GM12878 (cell line): ENCODE measurements around the gene ZNF891. TPM values are rescaled to one million over a fixed set of nuclear protein-coding genes. Genes with fewer than 3 reads are reported as not detected.

Source experiments
- ATAC-seq: fragments of 200-7000 bp; cut with Tn5 transposase; 3 replicates; pipeline ENCODE4 v1.9.1; 2020; ENCODE audit warnings: mild to moderate bottlenecking, moderate library complexity
- BruUV-seq: library from RNA; stranded (reverse); fragments of 400-500 nt; replicated peaks from 2 replicates; lab custom pipeline; 2021; lab: Mats Ljungman, UMichigan
- CTCF ChIA-PET: fragments of 300-600 bp; sonication (Branson Sonifier 250); formaldehyde crosslinking; extraction: SDS; loops from one replicate; lab custom pipeline; 2021; ENCODE audit warnings: inconsistent platforms; lab: Yijun Ruan, JAX
- POLR2A ChIA-PET: fragments of 350-600 bp; formaldehyde crosslinking; extraction: SDS; loops from one replicate; lab custom pipeline; 2021; ENCODE audit warnings: inconsistent platforms; lab: Charles Lee
- RAD21 ChIA-PET: fragments of 300-600 bp; sonication (Branson Sonifier 250); formaldehyde crosslinking; loops from one replicate; lab custom pipeline; 2023; ENCODE audit warnings: antibody characterized with exemption; ENCODE audit not compliant: unreplicated experiment; lab: Charles Lee
- SMC1A ChIA-PET: fragments of 300-600 bp; sonication (Branson Sonifier 250); formaldehyde crosslinking; loops from one replicate; lab custom pipeline; 2023; ENCODE audit not compliant: unreplicated experiment, uncharacterized antibody; lab: Charles Lee
- DNase-seq: peaks from one replicate; pipeline ENCODE4 v3.0.0-alpha.2; 2011; ENCODE audit warnings: low read depth, low spot score
- FAIRE-seq: peaks from 3 replicates; lab custom pipeline; 2011; peaks lifted over from hg19 to GRCh38; lab: Jason Lieb, UNC
- H2AFZ ChIP-seq: 2 replicates; pipeline ENCODE4 v1.6.0; 2011; ENCODE audit warnings: low read depth, low read length, control low read depth; ENCODE audit not compliant: control insufficient read depth
- H3K27ac ChIP-seq: 2 replicates; pipeline ENCODE4 v1.5.1; 2011; ENCODE audit warnings: control low read depth; ENCODE audit not compliant: control insufficient read depth, insufficient read depth
- H3K27me3 ChIP-seq, 2 experiments: replicated peaks in 1 of 2; 2 replicates each; pipeline versions ENCODE4 v1.6.0 to v1.6.1; 2011; ENCODE audit warnings: low read length in 1 of 2; ENCODE audit not compliant: control insufficient read depth in 2 of 2, insufficient read depth in 2 of 2
- H3K36me3 ChIP-seq, 2 experiments: 2 replicates each; pipeline ENCODE4 v1.5.1; 2011; ENCODE audit warnings: low read length in 1 of 2; ENCODE audit not compliant: control insufficient read depth in 2 of 2, insufficient read depth in 2 of 2
- H3K4me1 ChIP-seq: 2 replicates; pipeline ENCODE4 v1.6.1; 2011; ENCODE audit warnings: mild to moderate bottlenecking, low read length, moderate library complexity, mixed read lengths; ENCODE audit not compliant: control insufficient read depth, insufficient read depth
- H3K4me2 ChIP-seq: 2 replicates; pipeline ENCODE4 v1.6.0; 2011; ENCODE audit warnings: control low read depth; ENCODE audit not compliant: control insufficient read depth, insufficient read depth
- H3K4me3 ChIP-seq: fragments of 200-600 bp; sonication (generic); 2 replicates; pipeline ENCODE4 v1.5.1; 2016
- H3K79me2 ChIP-seq: 2 replicates; pipeline ENCODE4 v1.6.0; 2011; ENCODE audit warnings: low read length; ENCODE audit not compliant: control insufficient read depth, insufficient read depth
- H3K9ac ChIP-seq: 2 replicates; pipeline ENCODE4 v1.8.0; 2011; ENCODE audit warnings: low read length, control low read depth, mixed read lengths; ENCODE audit not compliant: control insufficient read depth, insufficient read depth
- H3K9me3 ChIP-seq: replicated peaks from 3 replicates; pipeline ENCODE4 v1.5.1; 2011; ENCODE audit warnings: mild to moderate bottlenecking, low read length; ENCODE audit not compliant: control insufficient read depth, insufficient read depth
- H4K20me1 ChIP-seq: 2 replicates; pipeline ENCODE4 v1.6.0; 2011; ENCODE audit not compliant: control insufficient read depth, insufficient read depth
- CHD4 ChIP-seq: fragments of 200-600 bp; sonication (generic); IDR thresholded peaks from 2 replicates; pipeline ENCODE4 v1.6.1; 2016; ENCODE audit warnings: mild to moderate bottlenecking
- IRF5 ChIP-seq: fragments of 450-650 bp; IDR thresholded peaks from 2 replicates; pipeline ENCODE4 v1.6.1; 2017; ENCODE audit warnings: borderline replicate concordance
- KDM1A ChIP-seq: fragments of 200-600 bp; sonication (generic); IDR thresholded peaks from 2 replicates; pipeline ENCODE4 v1.6.1; 2016; ENCODE audit warnings: borderline replicate concordance
- KLF5 ChIP-seq: fragments of 450-650 bp; IDR thresholded peaks from 2 replicates; pipeline ENCODE4 v1.6.1; 2014; ENCODE audit warnings: mild to moderate bottlenecking; ENCODE audit not compliant: partially characterized antibody
- NR2F1 ChIP-seq: fragments of 450-650 bp; conservative IDR thresholded peaks from 2 replicates; pipeline ENCODE4 v1.6.1; 2017; ENCODE audit warnings: mild to moderate bottlenecking
- RFX5 ChIP-seq: IDR thresholded peaks from 2 replicates; pipeline ENCODE4 v1.6.1; 2011; ENCODE audit warnings: low read depth, low read length, improper control_type of control experiment
- SIN3A ChIP-seq: IDR thresholded peaks from 2 replicates; pipeline ENCODE4 v1.6.1; 2012; ENCODE audit warnings: low read depth, low read length, improper control_type of control experiment
- SPI1 ChIP-seq: IDR thresholded peaks from 2 replicates; pipeline ENCODE4 v1.6.1; 2011; ENCODE audit warnings: low read depth, mild to moderate bottlenecking, low read length, moderate library complexity, borderline replicate concordance; ENCODE audit not compliant: insufficient read depth
- SREBF1 ChIP-seq: IDR thresholded peaks from 2 replicates; pipeline ENCODE4 v1.6.1; 2012; ENCODE audit warnings: mild to moderate bottlenecking, low read length
- WRNIP1 ChIP-seq: IDR thresholded peaks from 2 replicates; pipeline ENCODE4 v1.6.1; 2011; ENCODE audit warnings: low read depth, low read length, improper control_type of control experiment, borderline replicate concordance
- ZNF274 ChIP-seq: IDR thresholded peaks from one replicate; pipeline ENCODE4 v1.8.0; 2011; ENCODE audit not compliant: insufficient read length, insufficient read depth
- WGBS: methylation state at CpG from one replicate; pipeline ENCODE4 v1.1.6; 2016; ENCODE audit warnings: low lambda C conversion rate; ENCODE audit not compliant: insufficient replicate concordance, insufficient coverage; ENCODE audit errors: missing lambda C conversion rate; 5-methylcytosine and 5-hydroxymethylcytosine counted together
- in situ Hi-C: fragments of 300-500 bp; cut with MboI; formaldehyde crosslinking; loops from 9 replicates; pipeline ENCODE4 v1.14.3; 2018; ENCODE audit warnings: mixed read lengths
- intact Hi-C: fragments of 100-400 bp; cut with micrococcal nuclease; formaldehyde crosslinking; loops from one replicate; pipeline ENCODE4 v1.14.2; 2022; ENCODE audit not compliant: unreplicated experiment
- polyA plus RNA-seq, 11 experiments: library from polyadenylated mRNA; depleted of rRNA in 4 of 11; unstranded in 6 of 11; stranded (reverse) in 5 of 11; fragments of >200 nt; fragmentation: Nextera tagmentation in 4 of 11; fragmentation: Illumina TruSeq in 1 of 11; extraction: Ambion mirVana in 4 of 11; extraction: Trizol in 1 of 11; gene quantifications; 1 replicate in 1 of 11; 2 replicates in 10 of 11; pipeline versions ENCODE4 v1.2.1 to v1.2.3, GENCODE V29; 2011 to 2016; ENCODE audit warnings: inconsistent platforms in 2 of 11, missing spikeins in 2 of 11, low read depth in 1 of 11
- total RNA-seq, 4 experiments: library from RNA; depleted of rRNA in 3 of 4; stranded (reverse); fragments of >200 nt in 3 of 4; fragmentation: Illumina TruSeq in 1 of 4; extraction: Trizol in 1 of 4; gene quantifications; 2 replicates each; pipeline versions ENCODE4 v1.2.1 to v1.2.3, GENCODE V29; 2013 to 2021
- TF ChIP-seq, protein P1 (sequence below): IDR thresholded peaks from 2 replicates; pipeline ENCODE4 v1.6.1; 2012; ENCODE audit warnings: low read depth, low read length, improper control_type of control experiment
- TF ChIP-seq, protein P2 (sequence below): IDR thresholded peaks from 2 replicates; pipeline ENCODE4 v1.6.1; 2012; ENCODE audit warnings: mild to moderate bottlenecking, low read depth, low read length

Gene ZNF891
- total and polyA plus RNA-seq, 10 of the 15 experiments (the other 5 are each of a cell fraction or from before 2014, with no cell fraction given): 0.20 to 1.1 (median 0.69) TPM

GRCh38 chr12:133058203-133059113, 71.6 kb downstream of the ZNF891 start:
- ATAC-seq (no peak), FAIRE-seq (no peak), DNase-seq (no peak)
- WGBS: 69% methylated on average over 8 of the region's 8 CpGs
- Histone ChIP-seq H3K4me2 (no peak overlapping the region), H3K4me1 (no peaks in the 10 kb centered on the region), H3K9me3 (peaks cover 67% of the 10 kb centered on the region), H3K9ac (no peak overlapping the region), H4K20me1 (no peaks in the 10 kb centered on the region), H3K27ac (no peak overlapping the region), H2AFZ (no peak overlapping the region), H3K79me2 (no peaks in the 10 kb centered on the region), H3K27me3 (no peaks in the 10 kb centered on the region), H3K4me3 (no peak overlapping the region), H3K36me3 (peaks cover 0 to 8% of the 10 kb centered on the region in 2 experiments; a peak in 2 of 4 replicates)
- in situ Hi-C loops: no loop called here
- ChIA-PET CTCF (no interaction called here), SMC1A (interaction anchor here (1.5 kb wide), 1 partner anchor 20 kb away, joined by 6 read pairs; no protein-coding TSS in a partner anchor), RAD21 (no interaction called here), POLR2A (no interaction called here)
- no TSS peak for BruUV-seq
- intact Hi-C loops: no loop called here
- TF ChIP-seq NR2F1: no peak
- TF ChIP-seq SREBF1: no peak
- TF ChIP-seq, protein P1, sequence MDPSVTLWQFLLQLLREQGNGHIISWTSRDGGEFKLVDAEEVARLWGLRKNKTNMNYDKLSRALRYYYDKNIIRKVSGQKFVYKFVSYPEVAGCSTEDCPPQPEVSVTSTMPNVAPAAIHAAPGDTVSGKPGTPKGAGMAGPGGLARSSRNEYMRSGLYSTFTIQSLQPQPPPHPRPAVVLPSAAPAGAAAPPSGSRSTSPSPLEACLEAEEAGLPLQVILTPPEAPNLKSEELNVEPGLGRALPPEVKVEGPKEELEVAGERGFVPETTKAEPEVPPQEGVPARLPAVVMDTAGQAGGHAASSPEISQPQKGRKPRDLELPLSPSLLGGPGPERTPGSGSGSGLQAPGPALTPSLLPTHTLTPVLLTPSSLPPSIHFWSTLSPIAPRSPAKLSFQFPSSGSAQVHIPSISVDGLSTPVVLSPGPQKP: no peak
- TF ChIP-seq KDM1A: no peak
- no peak for TF ChIP-seq WRNIP1
- TF ChIP-seq ZNF274: peak; percentile 100
- TF ChIP-seq KLF5: peak; percentile 94
- no peak for TF ChIP-seq CHD4
- TF ChIP-seq SIN3A: no peak
- no peak for TF ChIP-seq RFX5
- TF ChIP-seq, protein P2, sequence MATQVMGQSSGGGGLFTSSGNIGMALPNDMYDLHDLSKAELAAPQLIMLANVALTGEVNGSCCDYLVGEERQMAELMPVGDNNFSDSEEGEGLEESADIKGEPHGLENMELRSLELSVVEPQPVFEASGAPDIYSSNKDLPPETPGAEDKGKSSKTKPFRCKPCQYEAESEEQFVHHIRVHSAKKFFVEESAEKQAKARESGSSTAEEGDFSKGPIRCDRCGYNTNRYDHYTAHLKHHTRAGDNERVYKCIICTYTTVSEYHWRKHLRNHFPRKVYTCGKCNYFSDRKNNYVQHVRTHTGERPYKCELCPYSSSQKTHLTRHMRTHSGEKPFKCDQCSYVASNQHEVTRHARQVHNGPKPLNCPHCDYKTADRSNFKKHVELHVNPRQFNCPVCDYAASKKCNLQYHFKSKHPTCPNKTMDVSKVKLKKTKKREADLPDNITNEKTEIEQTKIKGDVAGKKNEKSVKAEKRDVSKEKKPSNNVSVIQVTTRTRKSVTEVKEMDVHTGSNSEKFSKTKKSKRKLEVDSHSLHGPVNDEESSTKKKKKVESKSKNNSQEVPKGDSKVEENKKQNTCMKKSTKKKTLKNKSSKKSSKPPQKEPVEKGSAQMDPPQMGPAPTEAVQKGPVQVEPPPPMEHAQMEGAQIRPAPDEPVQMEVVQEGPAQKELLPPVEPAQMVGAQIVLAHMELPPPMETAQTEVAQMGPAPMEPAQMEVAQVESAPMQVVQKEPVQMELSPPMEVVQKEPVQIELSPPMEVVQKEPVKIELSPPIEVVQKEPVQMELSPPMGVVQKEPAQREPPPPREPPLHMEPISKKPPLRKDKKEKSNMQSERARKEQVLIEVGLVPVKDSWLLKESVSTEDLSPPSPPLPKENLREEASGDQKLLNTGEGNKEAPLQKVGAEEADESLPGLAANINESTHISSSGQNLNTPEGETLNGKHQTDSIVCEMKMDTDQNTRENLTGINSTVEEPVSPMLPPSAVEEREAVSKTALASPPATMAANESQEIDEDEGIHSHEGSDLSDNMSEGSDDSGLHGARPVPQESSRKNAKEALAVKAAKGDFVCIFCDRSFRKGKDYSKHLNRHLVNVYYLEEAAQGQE: no peak
- no peak for TF ChIP-seq SPI1
- TF ChIP-seq IRF5: no peak
